NCI-H524 treated with DMSO at 0.1 percent for 48 hours (cell line): ENCODE data around the gene YLPM1.

Source experiments
- DNase-seq: peaks from one replicate; lab custom pipeline; 2025; lab: John Stamatoyannopoulos, UW

Gene YLPM1

DNA sequence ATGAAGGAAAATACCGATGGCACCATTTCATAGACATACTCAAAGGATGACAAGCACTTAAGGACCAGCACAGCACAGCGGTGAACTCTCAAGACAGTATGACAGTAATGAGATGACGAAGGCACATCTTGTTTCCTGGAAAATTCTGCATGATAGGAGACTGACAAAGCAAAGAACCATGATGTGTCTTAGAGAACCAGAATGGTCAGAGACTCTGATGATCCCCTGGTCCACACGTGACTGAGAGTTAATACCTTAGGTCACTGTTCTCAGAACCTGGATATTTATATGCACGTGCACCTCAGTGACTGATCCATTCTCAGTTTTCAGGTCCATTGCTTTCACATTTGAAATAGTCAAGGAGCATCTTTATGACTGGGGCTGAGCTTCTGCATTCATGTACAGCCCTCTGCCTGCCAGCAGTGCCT, 77.5 kb downstream of the YLPM1 start:
- no peak for DNase-seq

DNA sequence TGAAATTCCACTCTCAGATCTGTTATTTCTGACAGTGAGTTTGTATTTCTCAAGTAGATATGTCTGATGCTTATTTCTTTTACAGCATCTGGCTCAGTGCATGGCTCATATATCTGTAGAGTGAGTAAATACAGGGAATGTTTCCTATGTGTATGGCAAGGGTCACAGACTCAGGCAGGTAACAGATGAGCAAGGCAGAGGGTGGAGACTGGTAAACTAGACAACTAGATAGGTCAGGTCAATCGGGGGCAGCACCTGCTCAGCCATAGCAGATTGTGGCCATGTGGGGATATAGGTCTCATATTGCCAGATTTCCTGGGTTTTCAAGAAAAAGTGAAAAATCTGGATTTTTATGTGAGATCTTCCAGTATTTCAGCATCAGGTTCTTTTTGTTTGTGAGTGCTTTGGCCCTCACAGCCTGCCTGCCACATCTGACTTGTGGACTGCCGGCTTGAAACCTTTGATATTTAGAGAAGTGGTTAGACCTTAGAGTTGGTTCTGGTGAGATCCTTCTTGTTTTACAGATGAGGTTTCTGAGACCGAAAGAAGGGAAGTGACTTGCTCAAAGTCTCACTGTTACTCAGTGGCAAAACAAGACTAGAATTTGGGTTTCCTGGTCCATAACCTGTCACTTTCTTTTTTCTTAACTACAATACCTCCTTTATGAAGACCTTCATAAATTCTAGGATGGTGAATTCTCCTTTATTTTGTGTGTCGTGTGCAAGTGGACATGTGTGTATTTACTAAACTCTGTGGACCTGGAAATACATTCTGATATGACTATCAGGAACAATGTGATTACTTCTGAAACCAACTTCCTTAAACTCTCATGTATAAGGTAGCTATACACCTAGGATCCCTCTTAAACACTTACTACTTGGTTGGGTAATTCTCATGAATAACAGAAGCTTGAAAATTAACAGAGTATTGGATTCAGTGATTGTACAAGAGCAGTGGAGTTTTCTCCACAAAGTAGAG, 78.4 kb downstream of the YLPM1 start:
- DNase-seq: no peak

DNA sequence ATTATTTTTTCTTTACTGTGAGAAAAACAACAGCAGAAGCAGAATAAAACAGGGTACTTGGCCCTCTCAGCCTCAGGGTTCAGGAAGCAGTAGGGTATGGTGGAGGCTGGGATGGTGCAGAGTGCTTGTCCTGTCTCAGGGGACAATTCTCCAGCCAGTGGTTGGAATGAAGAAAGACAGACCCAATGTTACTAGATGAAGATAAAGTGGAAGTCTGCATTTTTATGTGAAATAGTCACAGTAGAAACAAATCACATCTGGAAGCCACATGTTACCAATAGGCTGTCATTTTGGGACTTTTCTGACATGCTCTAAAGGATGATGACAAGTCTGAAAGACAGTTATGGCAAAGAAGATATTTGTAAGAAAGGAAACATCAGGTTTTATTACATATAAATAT, 80.5 kb downstream of the YLPM1 start:
- no peak for DNase-seq

DNA sequence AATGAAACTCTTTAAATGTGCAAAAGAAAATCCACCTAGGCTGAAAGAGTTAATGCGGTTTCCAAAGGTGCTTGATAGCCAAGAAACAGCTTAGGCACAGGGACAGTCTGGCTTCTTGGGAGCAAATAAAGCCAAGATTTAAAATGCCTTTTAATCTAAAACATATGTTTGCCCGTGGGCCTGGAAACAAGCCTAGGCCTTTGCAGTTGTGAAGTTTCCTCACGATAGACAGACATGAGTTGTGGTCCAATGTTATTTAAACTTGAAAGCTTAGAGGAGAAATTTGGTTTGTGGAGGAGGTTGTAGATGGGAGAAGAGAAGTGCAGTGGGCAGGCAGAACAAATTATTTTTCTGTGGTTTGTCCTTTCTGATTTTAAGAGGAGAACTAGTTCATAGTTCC, 83.1 kb downstream of the YLPM1 start:
- DNase-seq: no peak

DNA sequence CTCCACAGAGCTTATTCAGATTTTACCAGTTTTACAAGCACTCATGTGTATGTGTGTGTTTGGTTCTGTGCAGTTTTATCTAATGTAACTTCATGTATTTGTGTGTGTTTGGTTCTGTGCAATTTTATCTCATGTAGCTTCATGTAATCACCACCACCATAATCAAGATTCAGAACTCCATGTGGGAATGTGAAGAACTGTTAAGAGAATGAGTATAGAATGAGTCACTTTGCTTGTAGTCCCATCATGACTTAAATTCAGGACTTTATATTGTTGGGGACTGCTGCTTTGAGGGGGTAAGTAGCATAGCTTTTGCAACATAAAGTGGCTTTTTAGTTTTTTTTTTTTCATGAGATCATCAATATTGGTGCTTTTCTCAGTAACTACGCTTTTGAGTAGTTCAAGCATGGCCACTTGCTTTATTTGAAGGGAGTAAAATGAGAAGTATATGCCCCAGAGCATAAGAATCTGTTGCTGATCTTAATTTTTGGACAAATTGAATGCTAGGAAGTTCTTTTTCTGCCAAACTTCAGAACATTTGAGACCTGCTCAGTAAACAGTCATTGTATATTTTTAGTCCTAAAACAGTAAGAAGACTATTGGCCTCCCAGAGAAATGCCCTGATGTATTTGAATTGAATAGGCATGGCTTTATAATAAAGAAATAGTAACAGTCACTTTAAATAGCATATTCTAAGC, 84.0 kb downstream of the YLPM1 start:
- DNase-seq: no peak

DNA sequence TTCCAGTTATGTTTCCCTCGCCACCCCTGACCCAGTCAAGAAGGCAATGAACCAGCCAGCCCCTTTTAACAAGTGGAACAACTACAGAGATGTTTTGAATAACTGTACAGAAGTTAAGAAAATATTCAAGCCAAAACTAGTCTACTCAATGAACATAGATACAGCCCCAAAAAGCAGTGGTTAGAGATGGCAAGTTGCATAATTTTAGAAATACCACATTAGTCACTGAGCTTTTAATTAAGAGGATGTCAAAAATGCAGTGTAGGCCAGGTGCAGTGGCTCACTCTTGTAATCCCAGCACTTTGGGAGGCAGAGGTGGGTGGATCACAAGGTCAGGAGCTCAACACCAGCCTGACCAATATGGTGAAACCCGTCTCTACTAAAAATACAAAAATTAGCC, 85.7 kb downstream of the YLPM1 start:
- no peak for DNase-seq

DNA sequence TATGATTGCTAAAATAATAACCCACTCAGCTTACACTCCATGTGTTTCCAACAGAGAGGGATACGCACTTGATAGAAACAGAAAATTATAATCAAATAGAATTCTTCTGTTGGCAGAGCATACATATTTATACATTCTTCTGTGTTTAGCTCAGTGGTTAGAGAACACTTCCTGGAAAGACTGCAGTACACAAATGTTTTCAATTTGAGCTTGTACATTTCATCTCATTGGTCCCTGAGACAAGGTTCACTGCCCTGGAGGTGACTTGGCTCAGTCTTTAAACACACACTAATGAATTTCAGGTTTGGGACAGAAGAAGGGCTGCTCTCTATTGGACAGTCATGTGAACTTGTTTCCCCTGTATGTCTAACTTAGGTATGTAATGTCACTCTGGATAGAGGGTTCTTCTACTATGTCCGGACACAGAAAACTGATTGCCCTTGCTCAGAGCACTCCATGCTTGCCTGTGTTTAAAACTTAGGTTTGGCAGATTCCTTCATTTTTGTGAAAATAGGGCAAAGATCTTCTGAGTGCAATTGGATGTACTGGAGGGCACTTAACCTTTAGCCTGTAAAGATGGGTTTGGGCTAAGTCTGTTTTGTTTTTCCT, 89.9 kb downstream of the YLPM1 start:
- DNase-seq: no peak

DNA sequence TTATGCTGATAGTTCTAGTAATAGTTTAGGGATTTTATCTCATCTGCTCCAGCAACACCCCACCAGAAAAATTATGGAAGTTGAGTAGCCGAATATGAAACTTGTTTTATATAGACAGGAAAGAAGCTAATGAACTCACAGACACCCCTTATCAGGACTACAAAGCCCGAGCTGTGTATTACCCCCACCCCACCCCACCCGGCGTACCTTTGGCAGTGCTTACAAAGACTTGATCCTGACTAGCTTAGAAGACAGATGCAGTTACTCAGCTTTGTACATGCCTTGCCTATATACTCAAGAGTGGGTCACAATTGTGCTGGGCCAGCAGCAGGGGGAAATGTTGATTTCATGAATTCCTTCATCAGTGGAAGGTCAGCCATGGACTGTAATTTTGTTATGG, 90.5 kb downstream of the YLPM1 start:
- no peak for DNase-seq

DNA sequence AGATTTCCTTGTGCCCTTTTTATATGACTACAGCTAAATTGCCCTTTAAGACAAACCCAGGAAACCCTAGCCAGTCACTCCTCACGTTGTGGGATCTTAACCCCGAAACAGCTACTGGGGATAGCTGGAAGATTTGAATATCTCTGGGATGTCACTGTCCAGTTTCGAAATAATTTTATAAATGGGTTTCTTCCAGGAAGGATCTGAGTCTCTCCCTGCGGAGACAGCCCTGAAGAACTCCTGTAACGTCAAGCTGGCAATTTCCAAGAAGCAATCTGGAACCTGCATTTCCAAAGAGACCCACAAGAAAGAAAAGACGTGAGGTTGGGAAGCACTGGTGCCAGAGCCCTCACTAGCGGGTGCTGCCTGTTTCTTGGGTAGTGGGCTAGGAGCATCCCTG, 91.9 kb downstream of the YLPM1 start:
- no peak for DNase-seq

DNA sequence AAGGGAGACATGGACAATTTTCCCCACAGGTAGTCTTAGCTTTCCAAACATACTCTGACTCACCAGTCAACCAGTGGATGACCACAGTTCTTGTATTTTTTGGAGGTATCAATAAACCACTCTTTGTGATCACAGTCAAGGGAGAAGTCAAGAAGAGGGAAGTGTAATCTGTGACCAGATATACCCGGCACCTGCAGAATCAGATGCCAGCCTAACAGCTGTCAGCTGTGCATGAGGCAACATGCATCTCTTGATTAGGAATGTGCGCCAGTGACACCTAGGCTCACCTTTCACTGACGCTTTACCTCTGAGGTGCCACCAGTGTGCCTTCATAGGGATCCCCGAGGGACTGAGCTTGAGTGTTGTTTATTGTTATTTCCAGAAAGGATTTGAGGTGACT, 92.8 kb downstream of the YLPM1 start:
- DNase-seq: no peak

DNA sequence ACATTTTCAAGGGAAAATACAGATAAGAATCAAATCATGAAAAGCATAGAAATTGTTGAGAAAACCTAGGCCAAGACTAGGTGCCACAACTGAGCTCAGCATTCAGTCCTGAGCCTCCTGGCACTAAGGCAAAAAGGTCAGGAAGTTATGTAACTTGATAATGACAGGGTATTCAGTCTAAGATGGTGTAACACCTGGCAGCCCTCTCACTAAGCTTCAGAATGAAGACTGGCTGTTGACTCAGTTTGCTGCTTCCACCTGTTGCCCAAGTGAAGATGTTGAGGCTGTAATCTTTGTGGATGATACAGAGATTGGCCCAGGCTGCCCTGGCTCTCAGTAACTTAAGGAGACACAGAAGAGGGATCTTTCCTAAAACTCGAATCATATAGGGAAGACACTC, 93.2 kb downstream of the YLPM1 start:
- DNase-seq: no peak

DNA sequence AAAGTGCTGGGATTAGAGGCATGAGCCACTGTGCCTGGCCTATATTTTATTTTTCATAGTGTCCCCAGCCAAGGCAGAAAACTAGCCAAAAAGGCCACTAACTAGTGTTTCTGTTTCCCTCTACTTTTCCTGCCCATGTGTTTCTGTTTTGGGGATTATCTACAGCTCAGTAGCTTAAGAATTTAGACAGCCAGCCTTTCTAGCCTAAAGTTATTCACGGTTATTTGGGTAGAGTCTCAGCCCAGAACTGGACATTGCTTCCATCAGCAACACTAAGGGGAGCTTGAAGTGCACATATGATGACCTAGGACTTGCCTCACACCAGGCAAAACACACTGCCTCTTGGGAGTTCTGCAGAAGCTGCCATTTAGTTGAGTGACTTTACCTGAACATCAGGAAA, 94.9 kb downstream of the YLPM1 start:
- DNase-seq: no peak

DNA sequence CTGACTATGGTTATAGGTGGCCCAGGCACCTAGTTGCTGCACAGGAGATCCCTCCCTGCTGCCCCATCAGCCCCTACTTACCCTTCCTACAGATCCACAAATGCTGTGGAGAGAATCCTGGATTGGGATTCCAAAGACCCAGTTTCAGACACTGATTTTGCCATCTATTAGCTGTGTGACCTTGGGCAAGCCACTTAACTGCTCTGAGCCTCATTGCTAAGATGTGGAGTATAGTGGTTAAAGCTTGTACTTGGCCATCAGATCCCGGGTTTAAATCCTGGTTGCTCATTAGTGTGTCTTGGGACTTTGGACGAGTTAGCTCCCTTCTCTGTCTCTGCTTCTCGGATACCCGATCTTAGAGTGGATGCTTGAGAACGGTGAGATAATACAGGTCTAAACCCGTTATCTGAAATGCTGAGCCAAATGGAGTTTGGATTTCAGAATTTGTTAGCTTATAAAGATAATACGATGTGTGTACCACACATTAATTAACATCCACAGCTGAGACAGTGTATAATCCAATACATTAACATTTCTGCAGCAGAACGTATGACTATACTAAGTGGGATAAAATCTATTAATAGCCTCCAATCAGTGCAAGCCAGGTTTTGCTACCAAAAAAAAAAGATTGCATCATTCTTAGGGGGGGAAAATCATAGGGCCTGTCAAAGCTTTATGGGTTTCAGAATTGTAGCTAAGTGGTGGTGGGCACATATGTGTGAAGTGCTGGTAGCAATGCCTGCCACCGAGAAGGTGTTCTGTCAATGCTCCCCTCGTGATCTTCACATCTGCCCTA, 96.8 kb downstream of the YLPM1 start:
- no peak for DNase-seq

DNA sequence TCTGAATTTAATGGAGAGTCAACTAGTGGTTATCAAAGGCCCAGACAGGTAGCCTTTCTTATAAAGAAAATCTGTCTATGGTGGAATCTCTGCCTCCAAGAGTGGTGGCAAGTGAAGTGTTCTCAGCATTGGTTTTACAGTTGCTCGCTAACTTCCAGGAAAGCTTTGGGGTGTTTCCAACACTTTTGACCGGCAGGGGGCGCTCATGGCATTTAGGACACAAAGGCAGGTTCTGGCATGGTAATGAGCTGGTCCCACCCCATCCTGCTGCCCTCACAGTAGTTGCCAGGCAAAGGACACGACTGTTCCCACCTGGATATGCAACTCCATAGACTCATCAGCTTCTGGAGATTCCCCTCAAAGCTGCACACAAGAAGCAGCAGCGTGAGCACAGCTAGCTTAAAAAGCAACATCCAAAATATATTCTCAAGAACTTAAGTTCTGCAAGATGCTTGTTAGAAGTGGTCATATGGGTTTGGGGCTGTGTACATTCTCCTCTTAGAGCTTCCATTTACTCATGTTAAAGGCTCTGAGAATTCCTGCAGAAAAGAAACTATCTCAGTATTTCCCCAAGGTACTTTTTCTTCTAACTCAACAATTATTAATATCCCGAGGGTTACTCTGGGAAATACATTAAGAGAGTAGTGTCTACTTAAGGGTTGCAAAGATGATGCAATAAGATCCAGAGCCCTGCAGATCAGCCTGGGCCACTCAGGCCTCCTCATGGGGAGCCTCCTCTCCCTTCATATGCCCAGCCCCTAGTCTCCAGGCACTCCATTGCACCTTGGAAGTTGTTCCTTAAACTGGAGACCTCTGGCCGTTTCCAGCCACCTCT, 98.0 kb downstream of the YLPM1 start:
- peak; percentile 23 for DNase-seq

DNA sequence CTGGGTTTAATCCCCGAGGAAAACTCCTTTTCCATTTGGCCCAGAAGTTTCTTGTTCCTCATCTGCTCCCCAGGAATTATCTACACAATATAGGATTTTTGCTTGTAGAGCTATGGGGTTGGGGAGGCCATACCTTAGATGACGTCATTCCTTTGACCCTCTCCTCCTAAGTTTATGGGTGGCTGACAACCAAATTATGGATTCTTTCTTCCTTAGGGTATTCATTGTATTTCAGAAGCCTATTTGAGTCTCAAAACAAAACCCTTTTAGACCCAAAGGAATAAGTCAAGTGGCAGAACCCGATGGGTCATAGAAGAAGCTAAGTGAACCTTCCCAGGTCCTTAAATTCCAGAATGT, 98.6 kb downstream of the YLPM1 start:
- no peak for DNase-seq

DNA sequence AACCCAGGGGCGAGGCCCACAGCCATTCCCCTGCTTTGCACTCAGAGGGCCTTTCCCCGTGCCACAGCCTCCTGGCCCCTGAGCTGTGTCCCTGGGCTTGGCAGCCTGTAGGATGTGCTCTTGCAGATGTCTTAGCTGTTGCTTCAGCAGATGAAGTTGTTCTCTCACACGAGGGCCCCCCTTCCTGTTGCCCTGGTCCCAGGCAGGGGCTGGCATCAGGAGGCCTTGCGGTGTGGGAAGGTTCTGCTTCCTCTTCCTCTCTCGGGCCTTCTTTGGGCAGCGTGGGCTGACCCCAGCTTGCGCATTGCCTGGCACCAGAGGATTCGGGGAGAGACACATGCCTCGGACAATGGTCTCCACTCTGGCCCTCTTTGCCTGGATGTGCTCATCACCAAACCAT, 100.2 kb downstream of the YLPM1 start:
- no peak for DNase-seq

DNA sequence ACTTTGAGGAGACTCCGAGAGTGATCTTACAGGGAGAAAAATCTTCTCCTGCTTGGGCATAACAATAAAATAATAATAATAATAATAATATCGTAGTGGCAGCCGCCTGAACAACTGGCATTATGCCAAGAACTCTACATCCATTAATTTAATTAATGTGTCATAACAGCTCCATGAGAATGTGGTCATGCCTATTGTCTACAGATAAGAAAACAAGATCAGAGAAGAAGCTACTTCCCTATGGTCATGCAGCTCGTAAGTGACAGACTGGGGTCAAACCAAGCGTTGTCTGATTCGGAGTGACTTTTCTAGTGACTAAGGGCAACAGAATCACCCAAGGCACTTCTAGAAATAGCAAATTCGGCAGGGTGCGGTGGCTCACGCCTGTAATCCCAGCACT, 101.1 kb downstream of the YLPM1 start:
- no peak for DNase-seq

DNA sequence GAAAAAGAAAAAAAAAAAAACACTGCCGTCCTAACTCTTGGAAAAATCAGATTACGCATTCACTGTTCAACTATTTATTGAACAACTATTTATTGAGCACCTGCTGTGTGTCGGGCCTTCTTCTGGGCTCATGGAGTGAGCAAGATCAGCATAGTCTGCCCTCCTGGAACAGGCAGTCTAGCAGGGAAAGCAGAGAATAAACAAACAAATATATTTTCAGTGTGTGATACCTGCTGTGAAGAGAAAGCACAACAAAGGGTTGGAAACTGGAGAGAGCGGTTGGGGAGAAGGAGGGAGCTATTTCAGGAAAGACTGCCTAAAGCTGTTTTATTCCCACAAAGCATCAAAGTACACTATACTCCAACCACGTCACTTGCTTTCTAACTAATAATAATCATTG, 102.0 kb downstream of the YLPM1 start:
- DNase-seq: no peak

DNA sequence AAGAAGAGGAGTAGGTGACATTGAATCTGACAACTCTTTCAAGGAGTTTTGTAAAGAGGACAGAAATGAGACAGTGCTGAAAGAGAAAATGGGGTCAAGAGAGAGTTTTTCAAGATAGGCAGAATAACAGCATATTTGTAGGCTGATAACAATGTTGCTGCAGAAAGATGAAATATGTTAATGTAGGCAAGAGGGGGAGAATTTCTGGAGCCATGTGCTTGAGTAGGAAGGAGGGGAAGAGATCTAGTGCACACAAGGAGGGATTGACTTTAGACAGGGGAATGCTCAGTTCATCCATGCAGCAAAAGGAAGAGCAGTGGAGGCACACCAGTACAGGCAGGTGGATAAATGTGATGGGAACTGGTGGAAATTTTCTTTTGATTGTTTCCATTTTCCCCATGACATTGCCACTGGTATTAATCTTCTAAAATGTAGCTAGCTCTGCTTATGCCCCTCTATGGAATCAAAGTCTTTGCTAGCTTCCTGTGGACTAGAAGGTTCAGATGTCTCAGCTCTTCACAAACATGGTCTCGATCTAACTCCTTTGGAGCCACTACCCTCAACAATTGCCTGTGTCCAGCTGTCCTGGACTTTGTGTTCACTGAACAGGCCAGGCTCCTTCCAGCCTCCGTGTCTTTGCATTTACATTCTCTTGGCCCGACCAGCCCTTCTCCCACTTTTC, 103.7 kb downstream of the YLPM1 start:
- no peak for DNase-seq

DNA sequence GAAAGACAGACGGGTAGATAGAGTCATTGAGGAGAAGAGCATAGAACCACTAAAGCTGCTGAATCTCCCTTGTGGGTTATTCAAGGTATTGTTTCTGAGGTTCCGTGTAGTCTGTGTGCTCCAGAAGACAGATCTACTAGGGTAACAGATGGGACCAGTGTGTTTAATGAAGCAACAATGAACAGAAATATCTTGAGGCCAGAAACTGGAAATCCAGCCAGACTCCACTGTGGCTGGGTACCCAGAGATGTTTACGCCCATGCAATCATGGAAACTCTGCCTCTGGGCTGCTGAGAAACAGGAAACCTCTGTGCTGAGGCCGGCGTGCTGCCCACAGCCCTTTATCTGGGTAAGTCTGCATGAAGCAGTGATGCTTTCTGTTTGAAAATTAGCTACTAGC, 104.6 kb downstream of the YLPM1 start:
- no peak for DNase-seq

DNA sequence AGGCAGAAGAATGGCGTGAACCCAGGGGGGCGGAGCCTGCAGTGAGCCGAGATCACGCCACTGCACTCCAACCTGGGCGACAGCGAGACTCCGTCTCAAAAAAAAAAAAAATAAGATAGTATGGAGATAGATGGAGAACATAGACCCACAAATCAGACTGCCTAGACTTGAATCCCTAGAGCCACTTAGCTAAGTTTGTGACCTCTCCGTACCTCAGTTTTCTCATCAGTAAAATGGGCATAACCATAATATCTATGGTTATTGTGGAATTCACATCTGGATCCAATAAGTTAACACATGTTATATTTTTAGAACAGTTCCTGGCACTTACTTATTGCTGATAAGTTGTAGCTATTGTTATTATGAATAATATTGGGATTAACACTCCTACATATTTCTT, 105.6 kb downstream of the YLPM1 start:
- no peak for DNase-seq
